Lung microvascular endothelial cell (primary cell): Measurements from ENCODE around the gene NUDT14. TPM values are rescaled to one million over a fixed set of nuclear protein-coding genes. Genes with fewer than 3 reads are reported as not detected.

Experiments
- DNase-seq, 2 donors: peaks; one replicate each; pipeline versions ENCODE4 v3.0.0 to v3.0.0-alpha.2; 2010; ENCODE audit warnings: low read depth in 2 of 2
- total RNA-seq: library from RNA; depleted of rRNA; stranded (reverse); fragments of >200 nt; gene quantifications from 2 replicates; pipeline ENCODE4 v1.2.1, GENCODE V29; 2014

The NUDT14 gene
- total RNA-seq, 1 donor from 2014 or later, result 63.7 TPM

GRCh38 chr14:105160776-105161175 is 20.3 kb downstream of the NUDT14 start:
- DNase-seq, result no peak

GRCh38 chr14:105159344-105159743 is 21.8 kb downstream of the NUDT14 start:
- DNase-seq, result no peak

GRCh38 chr14:105158794-105159193 is 22.3 kb downstream of the NUDT14 start:
- DNase-seq, result no peak

GRCh38 chr14:105157872-105158271 is 23.2 kb downstream of the NUDT14 start:
- no peak for DNase-seq

- no peak for DNase-seq
Measured at GRCh38 chr14:105156414-105157375, 24.4 kb downstream of the NUDT14 start.

GRCh38 chr14:105155681-105156413 is 25.3 kb downstream of the NUDT14 start:
- DNase-seq, result no peak

GRCh38 chr14:105155071-105155651 is 26.0 kb downstream of the NUDT14 start:
- DNase-seq, result no peak

GRCh38 chr14:105154476-105154871 is 26.6 kb downstream of the NUDT14 start:
- no peak for DNase-seq

GRCh38 chr14:105153739-105154475 is 27.2 kb downstream of the NUDT14 start:
- DNase-seq, result no peak

GRCh38 chr14:105153331-105153731 is 27.8 kb downstream of the NUDT14 start:
- DNase-seq, result peak; percentile 48 to 51

- no peak for DNase-seq
Measured at GRCh38 chr14:105152794-105153241, 28.3 kb downstream of the NUDT14 start.

- DNase-seq, result no peak
Measured at GRCh38 chr14:105151838-105152793, 29.0 kb downstream of the NUDT14 start.

- no peak for DNase-seq
Measured at GRCh38 chr14:105151084-105151837, 29.9 kb downstream of the NUDT14 start.

- no peak for DNase-seq
Measured at GRCh38 chr14:105150368-105151083, 30.6 kb downstream of the NUDT14 start.

- DNase-seq, result no peak
Measured at GRCh38 chr14:105150026-105150367, 31.1 kb downstream of the NUDT14 start.

- no peak for DNase-seq
Measured at GRCh38 chr14:105149146-105149781, 31.8 kb downstream of the NUDT14 start.

- no peak for DNase-seq
Measured at GRCh38 chr14:105148604-105149145, 32.4 kb downstream of the NUDT14 start.
